Stimulated activated CD4-positive, alpha-beta T cell treated with anti-CD3 and anti-CD28 coated beads, Interleukin-15, amount 100 ng/mL, for 1 hour (primary cell): ENCODE measurements around the gene MTG1.

Experiments used
- DNase-seq, 2 donors: peaks; one replicate each; pipeline ENCODE4 v3.0.0-alpha.2; 2020; ENCODE audit warnings: low read depth in 1 of 2, low spot score in 1 of 2

MTG1 gene

GRCh38 chr10:133394064-133394663 is at the start of gene MTG1:
TSS of gene MTG1 (plus strand) at chr10:133394157. CDS start at chr10:133394221, 64 bp downstream.
- peak; percentile 87 to 93 for DNase-seq

- DNase-seq = no peak
These were observed 49.7 kb upstream of the MTG1 start for GRCh38 chr10:133344236-133344635.

- no peak for DNase-seq
These were observed 47.5 kb upstream of the MTG1 start for GRCh38 chr10:133346413-133346812.

- no peak for DNase-seq
These were observed 46.0 kb upstream of the MTG1 start for GRCh38 chr10:133347710-133348517.

GRCh38 chr10:133349160-133349568 is 44.8 kb upstream of the MTG1 start:
- no peak for DNase-seq

- DNase-seq = no peak
These were observed 44.4 kb upstream of the MTG1 start for GRCh38 chr10:133349577-133350011.

- DNase-seq = no peak
These were observed 43.5 kb upstream of the MTG1 start for GRCh38 chr10:133350283-133350949.

GRCh38 chr10:133350950-133351329 is 43.0 kb upstream of the MTG1 start:
- no peak for DNase-seq

- DNase-seq = no peak
These were observed 42.3 kb upstream of the MTG1 start for GRCh38 chr10:133351408-133352318.

- no peak for DNase-seq
These were observed 40.6 kb upstream of the MTG1 start for GRCh38 chr10:133353202-133353959.

GRCh38 chr10:133353988-133354605 is 39.9 kb upstream of the MTG1 start:
- no peak for DNase-seq

- DNase-seq = no peak
These were observed 39.2 kb upstream of the MTG1 start for GRCh38 chr10:133354672-133355240.

- DNase-seq = no peak
These were observed 38.7 kb upstream of the MTG1 start for GRCh38 chr10:133355266-133355665.

GRCh38 chr10:133355991-133356390 is 38.0 kb upstream of the MTG1 start:
- no peak for DNase-seq

GRCh38 chr10:133356549-133357284 is 37.2 kb upstream of the MTG1 start:
- no peak for DNase-seq

- DNase-seq = peak; percentile 50 to 58
These were observed 36.4 kb upstream of the MTG1 start, which contains the start of gene FUOM for GRCh38 chr10:133357285-133358161. TSS of gene FUOM (minus strand) at chr10:133358019. CDS start at chr10:133358007, 12 bp downstream.

- DNase-seq = no peak
These were observed 35.6 kb upstream of the MTG1 start for GRCh38 chr10:133358162-133358924.
